SIG-M5 (cell line): Measurements from ENCODE around the gene IFFO2.

ENCODE experiments used
- DNase-seq: peaks from one replicate; lab custom pipeline; 2025; lab: John Stamatoyannopoulos, UW

The IFFO2 gene

DNA sequence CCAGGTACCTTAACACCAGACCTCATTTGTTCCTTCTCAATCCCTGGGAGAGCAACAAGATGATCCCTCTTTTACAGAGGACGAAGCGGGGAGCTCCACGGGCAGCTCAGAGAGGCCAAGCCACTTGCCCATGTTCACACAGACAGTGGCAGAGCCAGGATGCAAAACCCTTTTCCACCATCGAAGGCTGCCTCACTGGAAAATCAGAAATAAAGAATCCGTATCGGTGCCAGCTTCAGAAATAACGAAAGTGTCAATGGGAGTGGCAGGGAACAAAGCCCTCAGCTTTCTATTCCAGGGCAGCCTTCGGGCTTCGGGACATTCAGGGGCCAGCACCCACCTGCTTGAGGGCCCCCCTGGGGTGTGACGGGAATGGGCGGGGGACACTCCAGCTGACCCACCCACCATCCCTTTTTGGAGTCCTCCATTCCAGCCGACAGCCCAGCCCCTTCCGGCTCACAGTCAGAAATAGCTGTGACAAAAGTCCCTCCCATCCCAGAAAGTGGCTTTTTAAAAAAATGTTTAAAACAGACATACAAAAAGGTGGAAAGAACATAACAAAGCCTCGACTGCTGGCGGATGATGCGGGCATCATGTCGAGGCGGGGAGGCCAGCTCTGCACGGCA lies 6.0 kb downstream of the IFFO2 start:
- DNase-seq = no peak

DNA sequence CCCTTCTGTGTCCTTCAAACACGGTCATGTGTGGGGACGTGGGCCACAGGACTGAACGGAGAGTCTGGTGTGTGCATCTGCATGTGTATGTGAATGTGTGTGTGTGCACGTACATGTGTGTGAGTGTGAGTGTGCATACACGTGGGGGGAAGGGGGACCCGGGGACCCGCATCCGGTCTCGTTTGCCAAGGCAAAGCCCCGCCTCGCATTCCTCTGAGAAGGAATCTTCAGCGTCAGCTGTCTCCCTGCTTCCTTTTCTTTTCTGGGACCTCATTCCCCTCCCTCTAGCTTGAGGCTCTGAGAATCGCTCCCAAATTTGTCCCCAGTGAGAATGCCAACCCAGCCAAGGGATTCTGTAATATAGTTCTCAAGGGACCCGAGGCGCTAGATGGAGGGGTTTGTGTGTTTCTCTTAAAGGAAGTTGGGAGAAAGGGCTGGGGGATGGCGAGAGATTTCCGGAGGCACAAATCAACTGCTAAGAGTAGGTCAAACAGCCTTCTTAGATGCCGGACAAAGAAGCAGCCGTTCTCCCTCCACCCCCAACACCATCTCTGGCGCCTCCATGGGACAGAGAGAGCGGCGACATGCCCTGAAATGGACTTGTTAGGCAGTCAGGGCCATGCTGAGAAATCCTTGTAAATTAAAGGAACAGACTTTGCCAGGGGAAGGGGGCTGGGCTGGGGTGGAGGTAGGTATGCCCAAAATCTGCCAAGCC lies 6.6 kb downstream of the IFFO2 start:
- no peak for DNase-seq

DNA sequence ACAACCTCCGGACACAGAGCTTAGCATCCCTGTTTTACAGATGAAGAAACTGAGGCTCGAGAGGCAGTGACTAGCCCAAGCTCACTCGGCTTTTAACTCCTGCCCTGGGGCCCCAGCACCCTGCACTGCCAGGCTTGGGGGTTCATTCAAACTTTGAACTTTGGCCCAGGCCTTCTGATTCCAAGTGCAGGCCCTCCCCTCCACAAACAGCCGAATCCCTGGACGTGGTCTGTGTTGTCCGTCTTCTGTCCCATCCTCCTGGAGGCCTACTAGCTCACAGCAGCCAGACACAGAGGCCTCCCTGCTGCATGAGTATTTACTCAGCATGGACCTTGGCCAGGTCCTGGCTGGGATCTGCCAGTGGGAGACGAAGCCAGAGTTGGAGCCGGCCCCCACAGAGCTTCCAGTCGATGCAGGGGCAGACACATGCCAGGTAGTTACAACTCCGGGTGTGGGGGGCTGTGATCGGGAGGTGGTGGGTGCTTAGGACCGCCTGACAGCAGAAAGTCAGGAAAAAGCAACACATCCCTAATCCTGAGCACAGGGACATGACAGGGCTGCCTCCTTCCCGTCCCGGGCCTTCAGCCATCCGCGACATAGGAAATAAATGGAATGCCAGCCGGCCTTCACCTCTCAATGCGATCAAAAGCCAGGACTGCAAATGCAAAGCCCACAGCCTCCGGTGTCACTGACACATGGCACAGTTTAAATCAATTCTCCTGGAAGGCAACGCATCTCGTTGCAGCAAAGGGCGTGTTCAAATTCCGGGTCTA lies 7.4 kb downstream of the IFFO2 start:
- no peak for DNase-seq

DNA sequence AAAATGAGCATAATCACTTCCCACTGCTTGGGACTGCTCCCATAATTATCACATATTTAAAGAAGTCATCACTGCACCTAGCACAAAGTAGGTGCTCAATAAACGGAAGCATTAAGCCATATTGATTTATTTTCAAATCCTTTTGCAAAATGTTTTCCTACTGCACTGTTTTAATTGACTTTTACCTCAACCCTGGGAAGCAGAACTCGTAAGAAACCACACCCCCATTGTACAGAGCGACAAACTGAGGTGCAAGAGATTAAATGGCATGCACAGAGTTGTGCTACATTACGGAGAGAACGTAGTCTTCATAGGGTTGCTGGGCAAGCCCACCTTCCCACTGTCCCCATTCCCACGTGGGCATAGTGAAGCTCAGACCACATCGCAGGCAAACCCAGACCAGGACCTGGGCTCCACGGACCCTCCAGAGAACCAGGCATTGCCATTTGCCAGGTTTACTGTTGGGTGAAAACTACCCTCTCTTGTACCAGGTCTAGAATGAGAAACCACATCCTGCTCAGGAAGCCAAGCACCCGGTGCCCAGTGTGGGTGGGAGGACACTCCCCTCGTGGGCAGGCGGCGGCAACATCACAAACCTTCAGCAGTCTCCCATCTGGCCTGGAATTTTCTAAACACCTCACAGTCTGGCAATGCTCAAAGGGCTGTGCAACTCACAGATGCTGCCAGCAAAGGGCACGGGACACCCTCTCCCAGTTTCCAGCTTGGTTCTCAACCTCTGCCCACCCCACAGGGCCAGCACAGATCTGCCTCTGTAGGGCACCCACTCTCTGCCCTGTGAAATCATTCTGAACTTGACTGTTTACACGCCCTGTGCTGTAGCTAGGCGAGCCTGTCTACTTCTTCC lies 8.2 kb downstream of the IFFO2 start:
- DNase-seq = no peak

DNA sequence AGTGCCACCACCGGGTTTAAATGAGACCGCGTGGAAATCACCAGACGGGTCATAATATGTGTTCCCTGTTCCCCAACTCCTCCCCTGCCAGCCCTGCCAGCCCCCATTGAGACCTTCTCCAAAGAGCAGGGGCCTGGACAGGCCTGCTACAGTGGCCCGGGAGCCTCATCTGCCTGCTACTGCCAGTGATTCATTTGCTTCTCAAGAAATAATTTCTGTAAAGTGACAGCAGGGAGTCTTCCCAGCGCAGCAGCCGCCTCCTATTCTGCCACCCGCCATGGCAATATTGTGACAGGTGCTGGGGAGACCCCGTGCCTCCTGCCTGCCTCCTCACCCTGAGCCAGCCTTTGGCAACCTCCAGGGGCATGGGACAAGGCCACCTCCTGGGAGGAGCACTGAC lies 8.9 kb downstream of the IFFO2 start:
- no peak for DNase-seq

DNA sequence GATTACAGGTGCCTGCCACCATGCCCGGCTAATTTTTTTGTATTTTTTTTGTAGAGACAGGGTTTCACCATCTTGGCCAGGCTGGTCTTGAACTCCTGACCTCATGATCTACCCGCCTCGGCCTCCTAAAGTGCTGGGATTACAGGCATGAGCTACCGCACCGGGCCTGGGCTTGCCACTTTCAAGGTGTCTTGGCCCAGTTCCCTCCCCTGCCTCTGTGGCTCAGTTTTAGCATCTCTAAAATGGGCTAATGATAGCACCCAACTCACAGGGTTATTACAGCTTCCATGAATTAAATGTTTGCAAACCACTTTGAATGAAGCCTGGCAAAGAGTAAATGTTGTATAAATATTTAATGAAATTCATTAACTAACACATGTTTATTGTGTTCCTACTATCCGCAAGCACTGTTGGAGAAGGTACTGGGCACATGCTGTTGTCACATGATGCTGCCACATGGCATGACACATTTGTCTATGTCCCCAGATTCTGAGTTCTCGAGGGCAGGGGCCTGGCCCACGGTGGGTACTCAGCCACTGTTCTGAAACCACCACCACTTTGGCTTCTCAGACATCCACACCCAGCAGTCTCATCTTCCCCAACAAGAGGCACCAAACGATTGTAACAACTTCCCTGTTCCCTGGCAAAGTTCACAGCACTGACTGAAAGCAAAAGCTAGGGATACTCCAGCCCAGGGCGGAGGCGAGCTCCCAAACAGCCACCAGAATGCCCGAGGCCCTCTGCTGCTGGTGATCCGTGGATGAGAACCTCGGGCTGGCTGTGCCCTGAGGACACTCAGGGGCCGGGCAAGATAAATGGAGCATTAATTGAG lies 9.7 kb downstream of the IFFO2 start:
- DNase-seq = no peak

DNA sequence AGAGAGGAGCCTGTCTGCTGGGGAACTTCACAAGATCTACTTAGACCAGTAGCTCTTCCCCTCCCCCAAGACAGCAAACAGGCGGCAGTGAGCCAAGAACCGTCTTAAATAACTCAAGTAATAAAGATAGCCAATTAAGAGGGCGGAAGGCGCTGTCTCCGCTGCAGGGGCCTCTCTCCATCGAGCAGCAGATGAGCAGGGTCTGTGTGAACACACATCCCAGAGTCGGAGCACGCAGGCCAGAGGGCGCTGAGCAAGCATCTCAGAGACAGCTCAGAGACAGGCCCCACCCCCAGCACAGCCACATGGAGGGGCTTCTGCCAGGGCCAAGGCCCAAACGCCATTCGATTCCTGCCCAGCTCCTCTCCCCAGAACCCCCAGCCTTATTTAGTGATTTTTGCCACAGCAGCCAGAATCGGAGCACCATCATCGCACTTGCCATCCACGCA lies 11.1 kb downstream of the IFFO2 start:
- no peak for DNase-seq

DNA sequence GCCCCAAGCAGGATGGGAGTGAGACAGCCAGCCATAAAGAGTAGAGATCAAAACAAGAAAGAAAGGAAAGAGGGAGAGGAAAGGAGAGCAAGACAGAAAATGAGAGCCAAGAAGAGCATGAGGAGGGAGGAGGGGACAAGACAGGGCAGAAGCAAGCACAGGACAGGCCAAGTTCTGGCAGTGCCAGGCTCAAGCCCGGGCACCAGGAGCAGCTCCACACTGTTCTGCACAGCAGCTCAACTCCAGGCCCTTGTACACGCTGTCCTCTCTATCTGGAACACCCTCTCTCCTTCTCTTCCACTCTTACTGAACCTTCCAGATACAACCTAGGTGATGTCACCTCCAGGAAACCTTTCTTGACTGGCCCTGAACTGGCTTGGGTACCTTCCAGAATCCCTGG lies 11.7 kb downstream of the IFFO2 start:
- no peak for DNase-seq

DNA sequence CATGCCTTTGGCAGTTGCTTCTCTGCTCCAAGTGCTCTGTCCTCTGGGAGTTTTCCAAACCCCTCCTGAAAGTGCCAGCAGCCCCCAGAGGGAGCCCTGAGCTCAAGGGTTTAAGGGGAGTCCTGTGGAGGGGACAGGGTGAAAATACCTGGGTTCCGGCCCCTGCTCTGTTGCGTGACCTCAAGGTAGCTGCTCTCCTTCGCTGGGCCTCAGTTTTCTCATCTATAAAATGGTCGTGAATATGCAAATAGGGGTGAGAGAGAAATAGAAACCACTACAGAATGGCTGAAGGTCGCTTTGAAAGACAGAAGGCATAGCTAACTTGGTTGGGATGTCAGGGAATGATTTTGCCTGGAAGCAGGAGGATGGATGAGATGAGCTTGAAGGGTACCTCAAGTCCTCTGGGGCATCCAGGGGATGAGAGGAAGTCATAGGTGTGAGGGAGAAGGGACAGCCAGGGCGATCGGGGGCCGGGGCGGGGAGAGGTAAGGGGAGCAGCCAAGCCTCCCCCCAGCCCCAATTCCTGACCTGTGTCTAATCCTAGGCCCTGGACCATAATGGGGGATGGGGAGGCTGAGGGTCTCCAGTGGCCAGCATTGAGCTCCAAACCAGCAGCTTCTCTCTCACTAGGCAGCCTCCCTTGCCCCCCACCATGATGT lies 12.4 kb downstream of the IFFO2 start:
- DNase-seq = no peak

DNA sequence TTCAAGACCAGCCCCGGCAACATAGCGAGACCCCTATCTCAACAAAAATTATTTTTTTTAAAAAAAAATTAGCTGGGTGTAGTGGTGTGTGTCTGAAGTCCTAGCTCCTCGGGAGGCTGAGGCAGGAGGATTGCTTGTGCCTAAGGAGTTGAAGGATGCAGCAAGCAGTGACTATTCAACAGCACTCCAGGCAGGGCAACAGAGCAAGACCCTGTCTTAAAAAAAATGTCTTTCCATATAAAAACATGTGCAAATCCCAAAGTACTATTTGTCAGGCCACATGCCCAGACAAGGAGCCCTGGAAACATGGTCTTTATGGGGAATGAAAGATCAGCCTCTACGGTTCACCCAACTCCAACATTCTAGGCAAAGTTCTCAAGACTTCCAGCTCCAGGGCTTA lies 13.3 kb downstream of the IFFO2 start:
- DNase-seq = no peak

DNA sequence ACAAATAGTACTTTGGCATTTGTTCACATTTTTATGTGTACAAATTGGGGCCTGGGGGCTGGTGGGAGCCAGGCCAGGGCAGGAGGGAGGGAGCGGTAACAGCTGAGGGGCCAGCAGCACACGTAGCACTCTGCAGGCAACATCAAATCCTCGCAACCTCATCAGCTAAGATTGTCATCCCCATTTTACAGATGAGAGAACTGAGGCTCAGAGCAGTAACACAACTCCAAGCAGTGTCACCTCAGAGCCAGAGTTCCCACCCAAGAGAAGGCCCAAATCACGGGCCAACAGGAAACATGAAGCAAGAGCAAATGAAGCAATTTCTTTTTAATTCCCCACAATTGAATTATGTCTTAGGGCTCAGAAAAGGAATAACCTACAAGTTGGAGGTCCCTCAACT lies 14.1 kb downstream of the IFFO2 start:
- DNase-seq = no peak

DNA sequence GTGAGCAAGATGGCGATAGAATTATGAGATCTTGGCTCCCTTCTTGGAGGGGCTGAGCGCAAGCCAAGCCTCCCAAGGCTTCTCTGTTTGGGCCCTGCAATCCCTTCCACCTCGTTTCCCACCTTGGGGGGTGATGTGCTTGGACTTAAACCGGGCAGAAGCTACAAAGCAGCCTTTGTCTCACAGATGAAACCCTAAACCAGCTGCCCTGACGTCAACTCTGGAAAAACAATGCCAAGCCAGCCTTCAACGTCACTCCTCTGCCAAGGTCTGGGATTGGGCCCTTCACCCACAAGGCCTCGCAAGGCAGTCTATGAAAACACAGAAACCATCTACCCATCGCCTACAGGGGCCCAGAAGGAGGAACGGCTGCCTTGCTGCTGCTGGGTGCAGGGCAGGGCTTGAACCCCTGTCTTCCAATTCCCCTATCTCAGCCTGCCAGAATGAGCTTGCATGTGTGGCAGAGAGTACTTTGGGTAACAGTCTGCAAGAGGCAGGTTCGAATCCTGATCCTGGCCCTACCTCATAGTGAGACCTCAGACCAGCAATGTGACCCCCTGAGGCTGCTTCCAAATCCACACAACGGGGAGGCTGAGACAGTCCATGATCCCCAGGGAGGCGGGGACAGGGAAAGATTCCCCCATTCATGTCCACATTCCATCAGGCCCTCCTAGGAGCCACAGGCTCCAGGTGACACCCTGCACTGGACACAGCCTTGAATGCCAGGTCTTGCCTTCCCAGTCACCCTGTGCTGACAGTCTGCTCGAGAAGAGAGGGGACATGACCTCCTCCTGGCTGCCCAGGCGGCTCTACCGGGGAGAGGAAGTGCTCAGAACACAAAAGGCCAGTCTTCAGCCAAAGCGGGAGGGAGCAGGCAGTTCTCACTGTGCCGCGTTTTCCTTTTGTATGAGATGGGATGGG lies 15.0 kb downstream of the IFFO2 start:
- DNase-seq = no peak

DNA sequence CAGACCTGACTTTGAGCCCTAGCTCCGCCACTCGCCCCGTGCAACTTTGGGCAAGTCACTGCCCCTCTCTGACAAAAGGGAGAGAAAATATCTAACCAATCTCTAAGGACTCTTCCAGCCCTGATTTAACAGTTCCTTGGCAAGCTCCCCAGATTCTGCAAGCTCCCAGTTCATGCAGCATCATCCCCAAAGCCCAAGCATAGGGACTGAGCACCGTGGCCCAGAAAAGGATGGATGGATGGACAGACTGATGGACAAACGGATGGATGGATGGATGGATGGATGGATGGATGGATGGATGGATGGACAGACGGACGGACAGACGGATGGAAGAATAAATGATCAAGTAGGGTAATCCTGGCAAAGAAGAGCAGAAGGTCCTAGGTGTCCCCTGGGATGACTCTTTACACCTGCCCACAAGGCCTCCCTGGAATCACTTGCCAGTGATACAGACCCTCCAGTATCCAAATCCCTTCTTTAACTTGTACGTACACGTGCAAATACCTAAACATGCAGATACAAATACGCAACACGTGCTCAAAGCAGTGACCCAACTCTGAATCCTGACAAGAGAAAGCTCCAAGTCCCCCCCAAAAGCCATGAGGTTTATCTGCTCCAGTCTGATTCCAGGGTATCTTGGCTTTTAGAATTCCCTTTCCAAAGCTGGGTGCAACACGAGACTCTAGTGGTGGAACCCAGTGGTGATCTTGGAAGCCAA lies 16.0 kb downstream of the IFFO2 start:
- DNase-seq = no peak

DNA sequence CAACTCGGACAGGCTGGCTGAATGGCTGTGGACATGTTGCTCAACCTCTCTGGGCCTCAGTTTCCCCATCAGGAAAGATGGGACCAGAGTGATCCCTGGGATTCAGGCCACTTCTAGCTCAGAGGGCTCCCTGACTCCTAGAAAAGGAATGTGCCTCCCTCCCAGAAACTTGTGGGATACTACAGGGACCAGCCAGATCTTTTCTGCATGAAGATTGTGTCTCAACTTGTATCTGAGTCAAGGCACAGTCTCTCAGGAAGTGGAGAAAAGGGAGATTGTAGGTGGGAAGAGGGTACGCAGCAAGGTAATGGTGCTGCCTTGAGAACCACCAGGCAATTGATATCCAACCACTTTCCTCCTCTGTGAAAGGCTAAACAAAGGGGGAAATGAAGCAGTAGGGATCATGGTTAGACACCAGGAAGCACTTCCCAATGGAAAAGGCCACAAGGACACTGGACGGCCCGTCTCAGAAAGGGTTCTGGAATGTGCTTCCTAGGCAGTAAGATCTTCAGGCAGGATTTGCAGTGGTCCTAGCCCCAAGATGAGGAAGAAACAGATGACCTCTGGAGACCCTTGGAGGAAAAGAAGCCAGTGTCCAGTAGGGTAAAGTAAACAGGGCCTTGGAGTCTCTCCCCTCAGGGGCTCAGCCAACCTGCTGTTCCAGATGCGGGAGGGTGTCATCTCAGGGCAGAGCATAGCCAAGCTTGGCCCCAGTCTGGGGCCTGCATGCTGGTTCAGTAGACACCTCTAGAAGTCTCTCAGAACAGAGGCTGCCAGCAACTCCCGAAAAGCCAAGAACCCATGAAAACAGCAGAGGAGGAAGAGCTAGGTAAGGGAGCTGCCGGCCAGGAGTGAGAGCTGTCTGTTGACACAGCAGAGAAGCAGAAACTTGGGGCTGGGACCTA lies 16.8 kb downstream of the IFFO2 start:
- DNase-seq = no peak

DNA sequence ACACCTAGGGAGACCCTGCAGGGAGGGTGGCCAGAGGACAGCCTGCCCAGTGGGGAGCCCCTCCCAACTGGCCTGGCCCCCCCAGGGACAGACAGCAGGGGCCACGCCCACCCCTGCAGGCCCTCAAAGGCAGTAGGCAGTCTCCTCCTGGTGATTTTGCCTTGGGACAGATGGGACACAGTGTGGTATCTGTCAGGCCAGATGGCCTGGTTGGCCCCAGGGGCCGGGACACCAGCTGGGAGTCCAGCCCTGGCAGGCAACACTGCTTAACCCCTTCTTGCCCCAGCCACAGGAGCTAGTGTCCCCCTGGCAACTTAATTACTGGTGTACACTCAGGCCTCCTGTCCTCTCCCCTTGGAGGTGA lies 17.8 kb downstream of the IFFO2 start:
- DNase-seq = no peak

DNA sequence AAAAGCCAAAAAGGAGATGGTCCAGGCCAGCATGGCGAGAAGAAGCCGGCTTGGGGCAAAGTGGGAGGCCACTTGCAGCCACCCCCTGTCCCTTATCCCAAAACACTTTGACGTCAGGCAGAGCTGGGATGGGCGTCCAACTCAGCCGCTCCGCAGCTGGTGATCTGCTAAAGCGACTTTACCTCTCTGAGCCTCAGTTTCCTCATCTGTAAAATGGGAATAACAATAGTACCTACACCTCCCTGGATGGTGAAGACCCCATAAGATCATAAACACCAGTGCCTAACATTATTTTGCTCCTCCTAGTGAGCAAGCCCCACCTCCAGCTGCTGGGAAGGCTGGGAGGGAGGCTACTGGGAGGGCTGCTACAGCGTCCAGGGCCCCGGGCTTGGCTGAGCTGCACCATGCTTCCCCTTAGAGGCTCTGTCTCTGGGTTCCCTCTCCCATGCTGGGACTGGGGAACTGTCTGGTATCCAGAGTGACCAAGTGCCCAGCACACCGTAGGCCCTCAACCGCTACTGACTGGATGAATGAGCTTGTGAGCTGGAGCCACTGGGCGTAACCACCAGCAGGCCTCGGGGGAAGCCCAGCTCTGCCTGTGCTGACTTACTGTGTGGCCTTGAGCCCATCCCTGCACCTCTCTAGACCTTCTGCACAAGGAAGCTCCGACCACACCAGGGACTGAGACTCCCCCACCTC lies 18.3 kb downstream of the IFFO2 start:
- no peak for DNase-seq

DNA sequence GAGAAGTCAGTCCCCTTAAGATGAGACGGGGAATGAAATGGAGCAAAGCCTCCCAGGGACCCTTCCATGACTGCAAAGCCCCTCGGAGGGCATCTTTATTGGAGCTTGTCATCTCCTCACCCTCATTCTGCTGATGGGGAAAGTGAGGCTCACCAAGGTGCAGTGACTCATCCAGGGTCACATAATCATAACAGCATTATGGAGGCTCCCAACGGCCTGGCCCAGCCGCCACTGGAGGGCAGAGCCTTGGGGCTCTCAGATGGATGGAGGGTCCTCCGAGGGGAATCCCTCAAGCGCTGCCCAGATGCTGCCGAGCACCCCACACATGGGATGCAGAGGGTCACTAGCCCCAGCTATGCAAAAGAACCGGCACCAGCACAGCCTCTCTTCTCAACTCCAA lies 18.9 kb downstream of the IFFO2 start:
- no peak for DNase-seq
